Naive B cell (primary cell): ENCODE results near the gene ZNF853. TPM values are rescaled to one million over a fixed set of nuclear protein-coding genes. Genes with fewer than 3 reads are reported as not detected.
A peak's percentile ranks its signal among the peaks of the same experiment; 100 is the strongest.

ENCODE experiments used
- ATAC-seq, 2 donors: fragments of 150-1000 bp; cut with Tn5 transposase; 2 replicates each; pipeline ENCODE4 v1.10.0; 2021; ENCODE audit warnings: low read depth in 2 of 2, mild to moderate bottlenecking in 2 of 2, moderate library complexity in 2 of 2
- DNase-seq: peaks from one replicate; pipeline ENCODE4 v3.0.0; 2022
- H3K27ac Mint-ChIP-seq, 6 donors: one replicate each; pipeline ENCODE4 v1.8.0; 2020 to 2022; ENCODE audit warnings: mild to moderate bottlenecking in 6 of 6, mixed read lengths in 6 of 6, moderate library complexity in 5 of 6, inconsistent platforms in 2 of 6
- H3K27me3 Mint-ChIP-seq, 3 donors: one replicate each; pipeline ENCODE4 v1.8.0; 2021 to 2022; ENCODE audit warnings: mixed read lengths in 3 of 3, mild to moderate bottlenecking in 1 of 3
- H3K36me3 Mint-ChIP-seq, 2 donors: one replicate each; pipeline ENCODE4 v1.8.0; 2020 to 2022; ENCODE audit warnings: mixed read lengths in 2 of 2, inconsistent platforms in 1 of 2, mild to moderate bottlenecking in 1 of 2
- H3K4me1 Mint-ChIP-seq, 3 donors: one replicate each; pipeline ENCODE4 v1.8.0; 2020 to 2022; ENCODE audit warnings: mixed read lengths in 3 of 3, inconsistent platforms in 1 of 3, mild to moderate bottlenecking in 1 of 3, moderate library complexity in 1 of 3
- H3K4me3 Mint-ChIP-seq, 8 donors: one replicate each; pipeline ENCODE4 v1.8.0; 2020 to 2022; ENCODE audit warnings: mild to moderate bottlenecking in 8 of 8, mixed read lengths in 8 of 8, moderate library complexity in 8 of 8, inconsistent platforms in 2 of 8
- H3K9me3 Mint-ChIP-seq, 7 donors: one replicate each; pipeline ENCODE4 v1.8.0; 2020 to 2022; ENCODE audit warnings: mixed read lengths in 7 of 7, mild to moderate bottlenecking in 5 of 7, inconsistent platforms in 2 of 7, moderate library complexity in 1 of 7
- polyA plus RNA-seq, 6 donors: library from polyadenylated mRNA; unstranded; fragments of 300-500 nt; fragmentation: Illumina TruSeq; gene quantifications; one replicate each; pipeline ENCODE4 v1.2.3, GENCODE V29; 2021; ENCODE audit warnings: low read depth in 6 of 6

The ZNF853 gene
- polyA plus RNA-seq, 6 donors from 2014 or later: 1.1 to 4.0 (median 1.7) TPM

DNA sequence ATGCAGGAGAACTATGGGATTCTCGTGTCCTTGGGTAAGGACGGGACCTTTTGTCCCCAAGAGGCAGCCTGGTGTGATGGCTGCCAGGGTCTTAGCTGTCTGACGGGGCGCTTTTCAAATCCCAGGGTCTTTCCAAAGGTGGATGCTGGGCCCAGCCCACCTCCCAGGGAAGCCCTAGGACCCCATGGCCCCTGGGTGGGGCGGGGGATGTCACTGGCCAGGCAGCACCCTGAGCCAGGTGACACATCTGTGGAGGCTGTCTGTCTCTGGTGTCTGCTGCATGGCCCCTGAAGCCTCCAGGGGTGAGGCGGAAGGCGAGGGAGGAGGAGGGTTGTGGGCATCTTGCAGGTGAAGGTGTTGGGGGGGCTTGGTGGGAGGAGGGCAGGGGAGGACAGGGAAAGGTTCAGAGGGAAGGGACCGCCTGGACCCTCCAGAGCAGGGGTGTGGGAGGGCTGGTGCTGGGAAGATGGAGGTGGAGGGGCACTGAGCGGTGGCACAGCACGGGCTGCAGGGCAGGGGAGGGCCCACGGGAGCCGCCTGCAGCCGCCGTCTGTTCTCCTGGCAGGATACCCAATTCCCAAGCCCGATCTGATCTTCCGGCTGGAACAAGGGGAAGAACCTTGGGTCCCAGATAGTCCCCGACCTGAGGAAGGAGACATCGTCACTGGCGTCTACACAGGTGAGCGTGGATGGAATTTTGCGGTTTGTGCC lies 28.7 kb downstream of the ZNF853 start:
- Mint-ChIP-seq H3K36me3 (peaks cover 0 to 24% of the 10 kb centered on the region in 2 donors), H3K27ac (no peak overlapping the region), H3K4me3 (no peak overlapping the region), H3K4me1 (peaks cover 11 to 25% (median 18%) of the 10 kb centered on the region in 3 donors), H3K27me3 (no peaks in the 10 kb centered on the region), H3K9me3 (no peaks in the 10 kb centered on the region)
- ATAC-seq (no peak), DNase-seq (no peak)

GRCh38 chr7:6644728-6645127 lies 29.3 kb downstream of the ZNF853 start:
- Mint-ChIP-seq H3K4me1 (peaks cover 6 to 19% (median 11%) of the 10 kb centered on the region in 3 donors), H3K27ac (no peak overlapping the region), H3K36me3 (peaks cover 0 to 17% of the 10 kb centered on the region in 2 donors), H3K27me3 (no peaks in the 10 kb centered on the region), H3K9me3 (no peaks in the 10 kb centered on the region), H3K4me3 (no peak overlapping the region)
- DNase-seq: no peak
- ATAC-seq: no peak

GRCh38 chr7:6646465-6646864 lies 31.1 kb downstream of the ZNF853 start:
- H3K4me1 Mint-ChIP-seq: peaks cover 0 to 12% (median 6%) of the 10 kb centered on the region in 3 donors
- peak overlapping the region in 1 of 6 donors; percentile 62 for H3K27ac Mint-ChIP-seq
- ATAC-seq (no peak), DNase-seq (no peak)
- no peak overlapping the region for H3K4me3 Mint-ChIP-seq
- H3K27me3 Mint-ChIP-seq: no peaks in the 10 kb centered on the region
- H3K9me3 Mint-ChIP-seq: peaks cover 0 to 6% (median 2%) of the 10 kb centered on the region in 7 donors
- H3K36me3 Mint-ChIP-seq: peaks cover 0 to 19% of the 10 kb centered on the region in 2 donors

- H3K4me1 Mint-ChIP-seq: peaks cover 0 to 12% (median 0%) of the 10 kb centered on the region in 3 donors
- peaks cover 0 to 13% of the 10 kb centered on the region in 2 donors for H3K36me3 Mint-ChIP-seq
- peaks cover 0 to 6% (median 2%) of the 10 kb centered on the region in 7 donors for H3K9me3 Mint-ChIP-seq
- H3K4me3 Mint-ChIP-seq: no peak overlapping the region
- DNase-seq: no peak
- no peak for ATAC-seq
- H3K27ac Mint-ChIP-seq: no peak overlapping the region
- H3K27me3 Mint-ChIP-seq: no peaks in the 10 kb centered on the region
Observed at GRCh38 chr7:6647080-6647479, 31.7 kb downstream of the ZNF853 start.

DNA sequence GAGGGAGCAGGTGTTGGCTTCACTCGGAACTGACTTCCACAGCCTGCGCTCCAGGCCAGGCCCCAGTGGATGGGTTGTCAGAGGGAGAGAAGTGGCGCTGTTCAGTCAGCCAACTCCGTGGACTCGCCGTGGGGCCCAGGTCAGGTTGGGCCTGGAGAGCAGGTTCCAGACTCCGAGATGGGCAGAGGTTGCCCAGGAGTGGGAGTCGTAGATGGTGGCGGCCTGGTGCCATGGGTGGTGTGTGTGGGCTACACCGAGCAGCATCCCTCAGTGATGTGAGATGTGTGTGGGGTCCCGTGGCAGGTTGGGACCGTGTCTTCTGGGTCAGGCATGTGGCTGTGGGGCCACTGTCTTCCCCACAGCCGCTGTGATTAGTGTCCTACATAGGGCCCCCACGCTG lies 32.1 kb downstream of the ZNF853 start:
- H3K9me3 Mint-ChIP-seq: peaks cover 0 to 7% (median 2%) of the 10 kb centered on the region in 7 donors
- no peak overlapping the region for H3K4me3 Mint-ChIP-seq
- ATAC-seq: no peak
- DNase-seq: no peak
- no peak overlapping the region for H3K27ac Mint-ChIP-seq
- H3K27me3 Mint-ChIP-seq: no peaks in the 10 kb centered on the region
- H3K4me1 Mint-ChIP-seq: peaks cover 0 to 12% (median 0%) of the 10 kb centered on the region in 3 donors
- peaks cover 0 to 8% of the 10 kb centered on the region in 2 donors for H3K36me3 Mint-ChIP-seq

- Mint-ChIP-seq H3K9me3 (peaks cover 0 to 7% (median 2%) of the 10 kb centered on the region in 7 donors), H3K27me3 (no peaks in the 10 kb centered on the region), H3K4me1 (peaks cover 0 to 12% (median 0%) of the 10 kb centered on the region in 3 donors), H3K27ac (no peak overlapping the region), H3K4me3 (no peak overlapping the region), H3K36me3 (peaks cover 0 to 8% of the 10 kb centered on the region in 2 donors)
- ATAC-seq (no peak), DNase-seq (no peak)
Observed at GRCh38 chr7:6648066-6648814, 32.8 kb downstream of the ZNF853 start.

- Mint-ChIP-seq H3K36me3 (peaks cover 0 to 8% of the 10 kb centered on the region in 2 donors), H3K27me3 (no peaks in the 10 kb centered on the region), H3K9me3 (peaks cover 0 to 7% (median 2%) of the 10 kb centered on the region in 7 donors), H3K27ac (peak overlapping the region in 1 of 6 donors; percentile 18), H3K4me1 (peaks cover 0 to 12% (median 0%) of the 10 kb centered on the region in 3 donors), H3K4me3 (no peak overlapping the region)
- DNase-seq: no peak
- ATAC-seq: no peak
Observed at GRCh38 chr7:6648815-6649104, 33.4 kb downstream of the ZNF853 start.

- peaks cover 0 to 8% of the 10 kb centered on the region in 2 donors for H3K36me3 Mint-ChIP-seq
- peak overlapping the region in 1 of 6 donors; percentile 18 for H3K27ac Mint-ChIP-seq
- no peak overlapping the region for H3K4me3 Mint-ChIP-seq
- ATAC-seq (no peak), DNase-seq (no peak)
- no peaks in the 10 kb centered on the region for H3K27me3 Mint-ChIP-seq
- peaks cover 0 to 7% (median 2%) of the 10 kb centered on the region in 7 donors for H3K9me3 Mint-ChIP-seq
- peaks cover 0 to 12% (median 0%) of the 10 kb centered on the region in 3 donors for H3K4me1 Mint-ChIP-seq
Observed at GRCh38 chr7:6649241-6649961, 34.0 kb downstream of the ZNF853 start.

- H3K36me3 Mint-ChIP-seq: peaks cover 0 to 8% of the 10 kb centered on the region in 2 donors
- peaks cover 0 to 9% (median 2%) of the 10 kb centered on the region in 7 donors for H3K9me3 Mint-ChIP-seq
- DNase-seq (no peak), ATAC-seq (no peak)
- no peaks in the 10 kb centered on the region for H3K27me3 Mint-ChIP-seq
- H3K4me3 Mint-ChIP-seq: no peak overlapping the region
- peaks cover 0 to 12% (median 0%) of the 10 kb centered on the region in 3 donors for H3K4me1 Mint-ChIP-seq
- H3K27ac Mint-ChIP-seq: peak overlapping the region in 2 of 6 donors; percentile 26 to 69
Observed at GRCh38 chr7:6650086-6650485, 34.7 kb downstream of the ZNF853 start.

- DNase-seq: no peak
- peaks cover 0 to 12% (median 0%) of the 10 kb centered on the region in 3 donors for H3K4me1 Mint-ChIP-seq
- H3K27ac Mint-ChIP-seq: peak overlapping the region in 2 of 6 donors; percentile 26 to 69
- H3K9me3 Mint-ChIP-seq: peaks cover 0 to 12% (median 2%) of the 10 kb centered on the region in 7 donors
- no peak for ATAC-seq
- H3K4me3 Mint-ChIP-seq: no peak overlapping the region
- no peaks in the 10 kb centered on the region for H3K27me3 Mint-ChIP-seq
- H3K36me3 Mint-ChIP-seq: peaks cover 0 to 8% of the 10 kb centered on the region in 2 donors
Observed at GRCh38 chr7:6650521-6651011, 35.2 kb downstream of the ZNF853 start.

- peaks cover 0 to 8% of the 10 kb centered on the region in 2 donors for H3K36me3 Mint-ChIP-seq
- peaks cover 0 to 2% (median 0%) of the 10 kb centered on the region in 3 donors for H3K4me1 Mint-ChIP-seq
- H3K27ac Mint-ChIP-seq: no peak overlapping the region
- ATAC-seq (no peak), DNase-seq (no peak)
- H3K9me3 Mint-ChIP-seq: peaks cover 0 to 12% (median 2%) of the 10 kb centered on the region in 7 donors
- no peak overlapping the region for H3K4me3 Mint-ChIP-seq
- H3K27me3 Mint-ChIP-seq: no peaks in the 10 kb centered on the region
Observed at GRCh38 chr7:6651851-6652445, 36.5 kb downstream of the ZNF853 start.

DNA sequence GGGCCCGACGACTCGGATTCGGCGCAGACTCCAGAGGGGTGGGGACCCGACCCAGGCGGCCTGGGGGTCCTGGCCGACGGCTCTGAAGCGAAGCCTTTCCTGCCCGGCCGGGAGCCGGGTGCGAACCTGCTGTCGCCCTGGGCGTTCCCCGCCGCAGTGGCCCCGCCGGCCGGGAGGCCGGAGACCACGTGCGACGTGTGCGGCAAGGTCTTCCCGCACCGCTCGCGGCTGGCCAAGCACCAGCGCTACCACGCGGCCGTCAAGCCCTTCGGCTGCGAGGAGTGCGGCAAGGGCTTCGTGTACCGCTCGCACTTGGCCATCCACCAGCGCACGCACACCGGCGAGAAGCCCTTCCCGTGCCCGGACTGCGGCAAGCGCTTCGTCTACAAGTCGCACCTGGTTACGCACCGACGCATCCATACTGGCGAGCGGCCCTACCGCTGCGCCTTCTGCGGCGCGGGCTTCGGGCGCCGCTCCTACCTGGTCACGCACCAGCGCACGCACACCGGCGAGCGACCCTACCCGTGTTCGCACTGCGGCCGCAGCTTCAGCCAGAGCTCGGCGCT lies 37.1 kb downstream of the ZNF853 start:
- no peaks in the 10 kb centered on the region for H3K27me3 Mint-ChIP-seq
- no peaks in the 10 kb centered on the region for H3K4me1 Mint-ChIP-seq
- H3K36me3 Mint-ChIP-seq: peaks cover 0 to 8% of the 10 kb centered on the region in 2 donors
- no peak overlapping the region for H3K27ac Mint-ChIP-seq
- H3K9me3 Mint-ChIP-seq: peaks cover 0 to 12% (median 2%) of the 10 kb centered on the region in 7 donors
- ATAC-seq (no peak), DNase-seq (no peak)
- no peak overlapping the region for H3K4me3 Mint-ChIP-seq
